Measurements from ENCODE around the gene SLCO2A1.

Gene SLCO2A1

DNA sequence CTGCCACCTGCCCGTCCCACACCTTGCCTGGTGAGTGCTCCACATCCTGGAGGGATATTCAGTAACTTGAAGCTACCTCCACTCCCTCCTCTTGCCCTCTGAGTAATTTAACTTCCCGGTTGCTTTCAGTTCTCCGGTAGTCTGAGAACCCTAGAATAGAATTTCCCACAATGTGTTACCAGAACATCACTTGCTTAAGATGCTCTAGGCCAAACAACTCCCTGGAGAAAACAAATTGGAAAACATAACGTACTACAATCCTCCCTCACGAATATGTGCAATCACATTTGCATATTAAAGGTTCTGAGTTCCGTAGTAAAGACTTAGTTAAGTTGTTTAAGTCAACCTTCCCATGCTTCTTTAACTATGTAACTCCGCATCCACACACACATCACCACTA is 44.8 kb downstream of the SLCO2A1 start:
- in situ Hi-C loops (cut with MboI; ENCODE audit: low sequenced_read_pairs): no loop called here

DNA sequence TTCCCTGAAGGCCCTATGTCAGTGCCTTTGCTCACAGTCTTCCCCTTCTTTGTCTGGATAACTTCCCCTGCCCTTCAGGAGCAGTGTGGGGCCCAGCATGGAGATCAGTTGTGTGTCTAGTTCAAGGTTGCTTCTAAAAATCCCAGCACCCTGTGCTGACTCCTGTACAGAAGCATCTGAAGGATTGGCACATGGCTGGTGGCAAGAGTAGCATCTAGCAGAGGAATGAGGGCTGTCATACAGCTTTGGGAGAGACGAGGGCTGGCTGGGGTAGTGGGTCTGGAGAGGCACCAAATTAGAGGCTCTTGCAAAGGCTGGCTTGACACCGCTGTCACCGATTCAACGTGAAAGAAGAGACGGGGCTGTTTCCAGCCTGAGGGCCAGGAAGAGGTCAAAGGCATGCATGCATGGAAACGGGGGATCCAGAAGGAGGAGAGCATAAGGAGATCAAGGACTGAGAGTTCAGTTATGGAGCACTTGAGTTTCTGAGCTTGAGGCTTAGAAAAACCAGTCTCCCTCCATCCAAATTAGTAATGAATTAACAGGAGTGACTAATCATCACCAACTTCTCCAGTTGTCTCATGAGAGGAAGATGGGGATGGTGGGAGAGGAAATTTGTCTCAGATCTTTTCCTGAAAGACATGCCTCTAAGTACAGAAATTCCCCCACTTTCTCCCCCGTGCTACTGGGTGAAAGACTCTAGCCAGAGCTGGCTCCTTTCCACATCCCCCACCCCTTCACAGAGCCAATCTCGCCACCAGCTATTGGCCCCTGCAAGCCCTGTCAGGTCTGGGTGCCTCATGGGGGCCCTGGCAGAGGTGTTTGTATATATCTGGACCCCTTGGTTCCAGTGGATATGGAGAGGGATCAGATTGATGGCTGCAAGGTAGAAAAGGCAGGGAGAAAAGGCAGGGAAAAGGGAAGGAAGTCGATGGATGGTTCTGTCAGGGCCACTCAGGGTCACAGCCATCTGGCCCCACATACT is 45.9 kb downstream of the SLCO2A1 start:
- in situ Hi-C loops (cut with MboI; ENCODE audit: low sequenced_read_pairs): no loop called here

DNA sequence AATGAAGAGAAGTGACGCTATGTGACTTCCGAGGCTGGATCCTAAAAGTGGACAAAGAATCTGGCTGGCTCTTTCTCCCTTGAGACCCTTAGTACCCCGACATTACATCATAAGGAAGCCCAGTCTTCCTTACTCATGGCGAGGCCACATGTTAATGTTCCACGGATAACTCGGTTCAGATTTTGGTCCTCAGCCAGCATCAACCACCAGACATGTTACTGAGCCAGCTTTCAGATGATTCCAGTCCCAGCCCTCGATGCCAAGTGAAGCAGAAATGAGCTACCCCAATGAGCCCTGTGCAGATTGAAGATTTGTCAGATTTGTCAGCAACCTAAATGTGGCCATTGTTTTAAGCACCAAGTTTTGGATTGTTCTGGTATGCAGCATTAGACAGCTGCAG is 46.6 kb downstream of the SLCO2A1 start:
- in situ Hi-C loops (cut with MboI; ENCODE audit: low sequenced_read_pairs): no loop called here

DNA sequence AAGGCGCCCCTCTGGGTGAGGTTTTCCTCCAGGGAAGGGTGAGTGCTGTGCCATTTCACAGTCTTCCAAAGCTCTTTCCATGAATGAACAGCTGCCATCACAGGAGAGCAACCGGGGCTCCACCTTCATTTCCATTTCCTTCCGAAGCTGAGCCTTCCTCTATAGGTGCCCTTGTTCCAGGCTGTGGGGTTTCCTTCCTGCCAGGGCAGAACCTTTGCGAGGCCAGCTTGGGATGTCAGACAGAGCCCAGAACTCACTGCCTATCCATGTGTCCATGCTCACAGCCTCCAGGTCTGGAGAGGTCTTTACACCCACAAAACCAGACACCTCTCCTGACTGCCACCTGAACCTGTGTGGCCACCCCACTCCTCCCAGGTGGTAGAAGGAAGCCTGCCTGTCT is 49.2 kb downstream of the SLCO2A1 start:
- in situ Hi-C loops (cut with MboI; ENCODE audit: low sequenced_read_pairs): no loop called here

DNA sequence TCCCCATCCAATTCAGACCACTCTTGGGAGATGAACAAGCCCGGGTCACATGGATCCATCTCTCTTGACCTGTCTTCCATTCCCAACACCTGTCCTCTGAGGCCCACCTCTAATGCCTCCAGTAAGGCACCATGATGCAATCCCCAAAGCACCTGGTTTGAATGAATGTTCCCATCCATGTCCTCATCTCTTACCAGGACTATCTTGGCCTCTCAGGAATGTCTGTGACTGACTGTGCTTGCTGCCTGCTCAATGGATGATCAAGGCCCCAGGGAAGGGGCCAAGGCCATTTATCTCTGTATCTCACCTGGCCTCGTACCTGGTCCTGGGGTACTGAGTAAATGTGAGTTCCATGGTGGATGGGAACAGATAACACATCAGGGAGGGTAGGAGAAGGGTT is 49.7 kb downstream of the SLCO2A1 start:
- in situ Hi-C loops (cut with MboI; ENCODE audit: low sequenced_read_pairs): no loop called here

DNA sequence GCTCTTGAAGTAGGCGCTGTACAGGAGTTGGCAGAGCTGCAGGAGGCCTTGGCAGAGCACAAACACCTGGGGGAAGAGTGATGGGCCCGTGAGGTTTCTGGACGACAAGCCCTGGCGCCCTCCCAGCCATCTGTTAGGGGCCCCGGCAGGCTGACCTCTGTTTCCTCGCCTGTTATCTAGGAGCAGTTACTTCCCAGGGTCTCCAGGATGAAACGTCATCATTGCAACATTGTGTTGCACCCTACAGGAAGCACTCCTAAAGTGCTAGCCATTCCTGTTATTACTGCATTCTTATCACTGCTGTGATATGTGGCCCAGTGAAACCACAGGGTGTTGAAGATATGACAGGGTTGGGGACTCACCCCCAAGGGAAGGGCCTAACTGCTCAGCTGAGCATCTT is 50.2 kb downstream of the SLCO2A1 start:
- in situ Hi-C loops (cut with MboI; ENCODE audit: low sequenced_read_pairs): no loop called here

DNA sequence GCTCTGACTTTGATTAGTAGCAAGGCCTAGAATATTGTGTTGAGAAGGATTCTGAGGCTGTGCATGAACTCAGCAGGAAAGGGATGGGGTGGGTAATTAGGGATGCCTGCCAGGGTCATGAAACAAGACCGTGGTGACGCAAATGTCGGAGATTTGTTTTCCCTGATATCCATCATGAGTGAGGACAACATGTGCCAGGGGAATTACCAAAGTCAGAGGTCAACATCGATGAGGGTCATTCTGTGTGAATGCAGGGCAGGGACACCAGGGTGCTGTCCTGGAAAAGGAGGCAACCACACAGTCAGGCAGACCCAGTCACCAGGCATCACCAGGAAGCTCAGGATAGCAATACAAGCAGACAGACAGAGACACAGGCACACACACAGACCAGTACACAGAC is 52.2 kb downstream of the SLCO2A1 start:
- in situ Hi-C loops (cut with MboI; ENCODE audit: low sequenced_read_pairs): no loop called here

DNA sequence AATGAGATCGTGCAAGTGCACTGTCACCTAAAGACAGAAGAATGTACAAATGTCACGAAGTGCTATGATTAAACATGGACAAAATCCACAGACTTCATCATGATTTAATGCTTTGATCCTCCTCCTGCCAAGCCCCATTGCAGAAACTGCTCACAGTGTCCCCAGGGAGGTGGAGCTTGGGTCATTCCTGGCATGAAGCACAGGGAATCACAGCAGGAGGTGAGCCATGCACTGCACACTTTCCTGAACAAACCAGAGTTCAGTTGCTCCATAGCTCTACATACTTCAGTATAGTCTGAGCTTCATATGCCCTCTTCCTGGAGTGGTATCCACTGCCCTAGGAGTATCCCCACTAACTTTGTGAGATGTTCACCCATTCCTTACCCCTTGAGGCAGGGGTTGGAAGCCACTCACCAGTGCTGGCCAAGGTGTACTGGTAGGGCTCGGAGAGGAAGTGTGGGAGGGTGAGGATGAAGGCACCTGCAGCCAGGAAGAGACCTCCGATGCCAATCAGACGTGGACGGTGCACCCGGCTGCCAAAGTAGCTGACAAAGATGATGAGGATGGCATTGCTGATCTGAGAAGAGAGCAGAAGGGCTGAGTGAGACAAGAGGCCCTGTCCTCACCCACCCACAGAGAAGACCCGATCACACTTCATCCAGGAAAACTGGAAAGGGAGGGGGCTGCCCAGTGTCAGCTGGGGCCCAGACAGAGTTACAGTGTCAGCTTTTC is 56.3 kb downstream of the SLCO2A1 start:
- in situ Hi-C loops (cut with MboI; ENCODE audit: low sequenced_read_pairs): no loop called here

DNA sequence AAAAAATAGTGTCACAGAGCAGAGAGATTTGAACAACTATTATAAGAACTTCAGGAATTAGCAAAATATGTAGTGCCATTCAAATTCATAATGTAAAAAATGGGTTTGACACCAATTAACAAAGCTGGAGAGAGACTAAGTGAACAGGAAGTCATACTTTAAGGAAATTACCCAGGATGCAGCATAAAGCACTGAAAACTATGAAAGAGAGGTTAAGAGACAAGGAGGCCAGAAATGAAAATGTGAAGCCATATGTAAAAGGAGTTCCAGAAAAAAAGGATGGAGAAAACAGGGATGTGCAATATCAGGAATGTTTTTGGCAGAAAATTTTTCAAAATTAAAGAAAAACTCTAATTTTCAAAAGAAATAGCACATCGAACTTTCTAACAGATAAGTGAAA is 57.6 kb downstream of the SLCO2A1 start:
- in situ Hi-C loops (cut with MboI; ENCODE audit: low sequenced_read_pairs): no loop called here

DNA sequence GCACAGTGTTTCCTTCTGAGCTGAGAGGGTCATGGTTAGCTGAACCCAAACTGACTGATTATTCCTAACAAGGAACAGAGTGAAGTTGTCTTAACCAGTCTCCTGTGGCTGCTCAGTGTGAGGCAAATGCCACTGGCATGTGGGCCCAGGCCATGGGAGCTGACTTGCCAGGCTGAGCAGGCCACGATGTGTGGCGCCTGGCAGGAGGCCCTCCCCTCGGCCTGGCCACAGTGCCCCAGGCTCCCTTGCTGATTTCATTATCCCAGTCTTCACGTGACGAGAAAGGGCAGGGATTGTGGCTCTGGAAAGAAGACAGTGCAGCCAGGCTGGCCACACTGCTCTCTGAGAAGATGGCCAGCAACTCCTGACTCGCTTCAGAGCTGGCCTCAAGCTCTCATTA is 58.8 kb downstream of the SLCO2A1 start:
- in situ Hi-C loops (cut with MboI; ENCODE audit: low sequenced_read_pairs): no loop called here

DNA sequence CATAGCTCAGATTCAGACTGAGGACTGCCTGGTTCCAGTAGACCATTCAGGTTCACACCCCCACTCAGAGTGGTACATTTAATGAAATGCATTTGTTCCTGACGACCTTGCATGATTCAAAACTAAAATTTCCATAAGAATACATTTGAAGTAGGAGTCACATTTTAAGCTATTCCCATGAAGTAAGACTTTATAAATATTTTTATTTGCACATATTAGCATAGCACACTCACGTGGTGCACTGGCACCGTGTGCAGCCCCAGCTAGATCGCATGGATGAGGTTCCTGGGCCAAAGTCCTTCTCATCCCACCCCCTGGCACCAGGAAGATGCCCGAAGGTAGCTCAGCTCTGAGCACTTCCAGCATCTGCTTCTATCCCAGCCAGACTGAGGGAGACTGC is 59.4 kb downstream of the SLCO2A1 start:
- in situ Hi-C loops (cut with MboI; ENCODE audit: low sequenced_read_pairs): no loop called here

DNA sequence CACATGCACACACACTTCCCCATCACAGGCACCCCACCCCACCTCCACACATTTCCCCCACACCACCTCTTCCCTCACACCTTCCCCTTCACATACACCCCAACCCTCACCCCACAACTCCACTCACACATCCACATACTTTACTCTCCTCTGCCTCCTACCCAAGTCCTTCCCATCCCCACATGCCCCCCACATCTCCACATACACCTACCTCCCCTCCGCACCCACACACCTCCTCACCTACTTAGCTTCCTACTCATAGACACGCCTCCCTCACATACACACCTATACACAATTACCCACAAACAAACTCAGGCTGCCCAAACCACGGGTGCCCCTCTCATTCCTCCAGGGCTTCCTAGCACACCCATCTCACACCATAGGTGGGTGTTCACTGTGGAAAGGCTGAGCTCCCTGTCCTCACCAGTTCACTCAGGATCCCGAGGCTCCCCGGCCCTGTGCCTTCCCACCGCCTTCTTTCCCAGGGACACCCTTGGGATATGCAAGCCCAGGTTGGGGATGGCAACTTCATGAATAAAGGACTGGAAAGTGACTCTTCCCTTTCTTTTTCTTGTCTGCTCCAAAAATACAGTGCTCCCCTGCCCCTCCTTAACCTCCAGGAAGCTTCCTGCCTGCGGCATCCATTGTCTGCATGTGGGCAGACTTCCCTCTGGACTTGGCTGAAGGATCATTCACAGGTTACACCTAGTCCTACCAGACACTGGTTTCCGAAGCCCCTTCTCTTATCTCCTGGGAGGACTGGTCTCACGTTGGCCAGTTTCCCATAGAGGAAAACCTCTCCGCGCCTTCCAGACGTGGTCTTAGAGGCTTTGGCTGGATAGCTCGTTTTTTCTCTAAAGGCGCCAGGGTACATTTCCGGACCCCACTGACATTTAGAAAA is 61.5 kb downstream of the SLCO2A1 start:
- in situ Hi-C loops (cut with MboI; ENCODE audit: low sequenced_read_pairs): no loop called here

DNA sequence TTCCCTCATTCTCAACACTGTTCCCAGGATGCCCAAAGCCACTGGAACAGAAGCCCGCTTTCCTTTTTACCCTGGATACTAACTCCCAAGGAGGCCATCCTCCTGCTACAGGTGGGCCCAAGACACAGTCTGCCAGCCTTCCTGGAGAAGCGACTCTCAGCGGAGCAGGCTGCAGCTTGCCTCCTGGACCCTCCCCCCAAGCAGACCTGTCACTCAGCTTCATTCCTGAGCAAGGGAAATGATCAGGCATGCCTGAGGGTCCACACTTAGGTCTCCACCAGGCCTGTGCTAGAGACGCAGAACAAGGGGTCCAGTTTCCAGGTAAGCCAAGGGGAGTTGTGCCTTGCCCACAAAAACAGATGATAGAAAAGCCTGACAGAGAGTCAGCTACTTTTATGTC is 62.8 kb downstream of the SLCO2A1 start:
- in situ Hi-C loops (cut with MboI; ENCODE audit: low sequenced_read_pairs): no loop called here

DNA sequence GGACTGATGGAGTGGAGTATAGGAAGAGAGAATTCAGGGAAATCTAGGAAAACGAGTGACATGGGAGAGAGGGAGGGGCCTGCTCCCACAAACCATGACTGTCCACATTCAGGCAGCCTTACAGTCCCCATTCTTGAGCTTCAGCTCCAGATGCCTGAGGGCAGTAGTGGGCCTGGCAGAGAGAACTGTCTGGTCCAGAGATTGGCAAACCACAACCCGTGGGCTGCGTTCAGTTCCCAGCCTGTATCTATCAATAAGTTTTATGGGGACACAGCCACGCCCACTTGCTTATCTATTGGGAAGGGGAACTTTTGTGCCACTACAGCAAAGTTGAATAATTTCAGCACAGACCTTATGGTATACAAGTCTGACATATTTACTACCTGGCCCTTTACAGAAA is 63.8 kb downstream of the SLCO2A1 start:
- in situ Hi-C loops (cut with MboI; ENCODE audit: low sequenced_read_pairs): no loop called here

DNA sequence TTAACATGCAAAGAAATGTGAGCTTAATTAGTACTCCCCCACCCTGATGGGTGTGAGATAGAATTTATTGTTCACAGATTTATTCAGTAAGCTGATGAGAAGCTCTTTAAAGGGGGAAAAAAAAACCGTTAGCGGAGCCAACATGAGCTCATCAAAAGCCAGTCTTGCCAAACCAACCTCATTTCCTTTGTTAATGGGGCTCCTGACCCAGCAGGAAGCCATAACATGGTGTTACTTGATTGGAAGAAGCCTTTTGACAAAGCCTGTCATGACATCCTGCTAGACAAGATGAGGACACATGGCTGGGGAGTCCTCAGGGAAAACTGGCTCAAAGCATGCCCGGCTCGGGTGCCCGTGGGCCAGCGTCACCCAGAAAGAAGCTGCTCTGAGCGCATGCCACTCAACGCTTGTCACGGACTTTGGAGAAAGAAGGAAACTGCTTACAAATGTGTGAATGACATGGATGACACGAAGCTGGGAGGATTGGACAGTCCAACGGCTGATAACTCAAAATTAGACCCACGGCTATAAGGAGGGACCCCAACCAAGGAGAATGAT is 64.6 kb downstream of the SLCO2A1 start:
- in situ Hi-C loops (cut with MboI; ENCODE audit: low sequenced_read_pairs): no loop called here

DNA sequence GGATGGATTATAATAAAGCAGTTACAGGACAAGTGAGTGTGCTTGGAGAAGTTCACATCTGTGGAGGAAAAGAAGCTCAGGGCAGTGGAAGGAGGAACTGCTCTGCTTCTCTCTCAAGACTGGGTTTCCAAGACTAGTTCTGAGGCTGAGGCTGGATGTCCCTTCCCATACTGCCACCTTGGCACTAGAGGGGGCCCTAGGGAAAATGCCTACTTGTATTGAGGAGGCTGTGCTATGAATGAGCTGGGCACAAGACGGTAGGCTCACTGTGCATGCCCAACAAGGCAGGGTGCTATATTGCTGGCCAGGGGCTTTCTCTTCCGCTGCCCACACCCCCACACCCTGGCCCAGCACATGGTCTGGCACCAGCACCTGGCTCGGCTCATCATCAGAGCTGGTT is 65.2 kb downstream of the SLCO2A1 start:
- in situ Hi-C loops (cut with MboI; ENCODE audit: low sequenced_read_pairs): no loop called here

DNA sequence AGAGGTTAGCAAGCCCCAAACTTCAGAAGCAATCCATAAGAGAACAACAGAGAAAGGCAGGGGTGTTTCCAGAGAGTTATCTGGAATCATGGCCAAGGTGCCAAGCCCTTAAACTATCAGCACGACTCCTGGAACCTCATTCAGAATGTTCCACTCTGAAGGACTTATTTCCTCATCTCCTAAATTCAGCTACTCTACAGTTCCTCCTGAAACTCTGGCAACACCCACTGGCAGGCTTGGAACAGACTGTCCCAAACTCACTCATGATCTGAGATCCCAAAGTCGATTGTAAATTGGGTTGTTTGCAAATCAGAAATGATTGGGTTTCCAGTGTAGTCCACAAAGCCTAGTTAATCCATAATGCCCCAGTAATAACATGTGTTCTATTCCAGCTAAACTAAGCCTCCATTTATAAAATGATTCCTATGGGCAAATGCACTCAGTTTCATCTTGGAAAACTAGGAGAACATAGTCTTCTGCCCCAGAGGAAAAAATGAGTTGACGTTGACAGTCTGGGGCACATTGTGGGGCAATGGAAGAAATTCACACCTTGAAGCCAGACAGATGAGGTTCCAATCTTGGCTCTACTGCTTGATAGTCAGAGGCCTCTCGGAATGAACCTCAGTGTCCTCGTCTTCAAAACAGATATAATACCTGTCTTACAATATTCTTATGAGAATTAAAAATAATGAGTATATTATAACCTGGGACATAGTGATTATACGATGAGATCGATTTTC is 65.9 kb downstream of the SLCO2A1 start:
- in situ Hi-C loops (cut with MboI; ENCODE audit: low sequenced_read_pairs): no loop called here

DNA sequence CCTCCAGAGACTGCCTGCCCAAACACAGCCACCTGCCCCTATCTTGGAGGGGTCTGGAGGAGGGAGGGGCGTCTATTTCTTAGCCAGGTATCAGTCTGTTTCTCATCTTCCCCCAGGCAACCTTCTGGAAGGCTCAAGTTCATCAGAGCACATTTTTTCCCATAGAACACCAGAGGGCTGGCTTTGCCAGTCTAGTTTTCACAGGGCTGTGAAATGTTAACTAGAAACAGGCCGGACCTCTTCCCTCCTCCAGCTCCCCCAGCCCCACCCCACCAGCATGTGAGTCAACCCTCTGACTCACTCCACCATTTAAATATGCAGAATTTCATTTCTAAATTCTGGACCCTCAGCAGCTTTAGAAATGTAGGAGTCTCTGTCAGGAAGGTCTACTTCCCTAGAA is 66.9 kb downstream of the SLCO2A1 start:
- in situ Hi-C loops (cut with MboI; ENCODE audit: low sequenced_read_pairs): no loop called here

DNA sequence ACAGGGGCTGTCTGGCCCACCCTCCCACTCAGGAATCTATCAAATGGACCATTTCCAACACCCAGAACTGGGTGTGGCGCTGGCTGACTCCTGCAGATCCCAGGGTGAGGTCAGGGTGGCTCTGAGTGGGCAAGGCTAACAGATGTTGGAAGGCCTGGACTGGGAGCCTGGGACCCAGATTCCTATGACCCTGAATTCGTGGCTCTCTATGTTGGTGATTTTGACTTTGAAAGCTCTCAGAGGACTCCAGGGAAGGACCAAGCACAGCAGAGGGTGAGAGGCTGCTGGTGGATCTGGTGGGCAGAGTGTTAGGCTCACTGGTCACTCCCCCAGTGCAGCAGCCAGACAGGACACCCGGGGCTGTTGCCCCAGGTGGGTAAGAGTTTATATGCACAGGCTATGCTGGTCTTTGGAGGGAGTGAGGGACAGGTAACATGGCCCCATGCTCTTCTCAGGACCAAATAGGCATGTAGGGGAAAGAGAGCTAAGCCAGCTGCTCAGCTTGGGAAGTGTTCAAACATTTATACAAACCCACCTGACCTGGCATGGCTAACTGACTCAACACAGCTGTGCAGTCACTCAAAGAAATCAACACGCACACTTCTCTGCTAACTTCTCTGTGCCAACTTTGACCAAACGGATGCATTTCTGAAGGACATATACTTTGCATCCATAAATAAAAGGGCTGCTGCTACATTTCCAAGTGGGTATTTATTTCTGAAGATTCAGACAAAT is 71.5 kb downstream of the SLCO2A1 start:
- in situ Hi-C loops (cut with MboI; ENCODE audit: low sequenced_read_pairs): no loop called here
